ENCODE measurements around the gene GALNT9.

DNA sequence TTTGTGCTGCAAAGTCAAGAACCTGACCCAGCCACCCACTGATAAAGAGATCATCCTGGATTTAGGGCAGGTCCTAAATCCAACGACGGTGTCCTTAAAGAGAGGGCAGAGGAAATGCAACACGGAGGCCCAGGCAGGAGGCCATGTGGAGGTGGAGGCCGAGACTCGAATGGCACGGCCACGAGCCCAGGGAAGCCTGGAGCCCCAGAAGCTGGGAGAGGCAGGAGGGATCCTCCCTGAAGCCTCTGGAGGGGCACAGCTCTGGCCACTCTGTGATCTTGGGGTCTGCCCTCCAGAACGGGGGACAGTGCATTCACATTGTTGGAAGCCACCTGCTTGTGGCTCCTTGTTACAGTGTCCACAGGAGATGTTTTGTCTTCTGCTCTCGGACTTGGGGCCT, 63.0 kb downstream of the GALNT9 start:
- TF ChIP-seq SIN3A (IDR thresholded peaks at IDR 0.05; ENCODE audit: low read depth) (no peak), POLR2A (IDR thresholded peaks at IDR 0.05; ENCODE audit: borderline replicate concordance, extremely low read depth, insufficient read depth, insufficient read length) (no peak), ZNF274 (IDR thresholded peaks at IDR 0.05; ENCODE audit: low read depth, low read length) (no peak), EZH2 (IDR thresholded peaks at IDR 0.05) (no peak), POLR2AphosphoS5 (IDR thresholded peaks at IDR 0.05; ENCODE audit: low read depth, low read length) (no peak)
- TF ChIP-seq, protein P1, sequence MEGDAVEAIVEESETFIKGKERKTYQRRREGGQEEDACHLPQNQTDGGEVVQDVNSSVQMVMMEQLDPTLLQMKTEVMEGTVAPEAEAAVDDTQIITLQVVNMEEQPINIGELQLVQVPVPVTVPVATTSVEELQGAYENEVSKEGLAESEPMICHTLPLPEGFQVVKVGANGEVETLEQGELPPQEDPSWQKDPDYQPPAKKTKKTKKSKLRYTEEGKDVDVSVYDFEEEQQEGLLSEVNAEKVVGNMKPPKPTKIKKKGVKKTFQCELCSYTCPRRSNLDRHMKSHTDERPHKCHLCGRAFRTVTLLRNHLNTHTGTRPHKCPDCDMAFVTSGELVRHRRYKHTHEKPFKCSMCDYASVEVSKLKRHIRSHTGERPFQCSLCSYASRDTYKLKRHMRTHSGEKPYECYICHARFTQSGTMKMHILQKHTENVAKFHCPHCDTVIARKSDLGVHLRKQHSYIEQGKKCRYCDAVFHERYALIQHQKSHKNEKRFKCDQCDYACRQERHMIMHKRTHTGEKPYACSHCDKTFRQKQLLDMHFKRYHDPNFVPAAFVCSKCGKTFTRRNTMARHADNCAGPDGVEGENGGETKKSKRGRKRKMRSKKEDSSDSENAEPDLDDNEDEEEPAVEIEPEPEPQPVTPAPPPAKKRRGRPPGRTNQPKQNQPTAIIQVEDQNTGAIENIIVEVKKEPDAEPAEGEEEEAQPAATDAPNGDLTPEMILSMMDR (IDR thresholded peaks at IDR 0.05 in 2 of 3, conservative IDR thresholded peaks at IDR 0.05 in 1 of 3; ENCODE audit: borderline replicate concordance in 1 of 3, insufficient read depth in 1 of 3, low read depth in 2 of 3, low read length in 2 of 3): no peak
- TF ChIP-seq, protein P2, sequence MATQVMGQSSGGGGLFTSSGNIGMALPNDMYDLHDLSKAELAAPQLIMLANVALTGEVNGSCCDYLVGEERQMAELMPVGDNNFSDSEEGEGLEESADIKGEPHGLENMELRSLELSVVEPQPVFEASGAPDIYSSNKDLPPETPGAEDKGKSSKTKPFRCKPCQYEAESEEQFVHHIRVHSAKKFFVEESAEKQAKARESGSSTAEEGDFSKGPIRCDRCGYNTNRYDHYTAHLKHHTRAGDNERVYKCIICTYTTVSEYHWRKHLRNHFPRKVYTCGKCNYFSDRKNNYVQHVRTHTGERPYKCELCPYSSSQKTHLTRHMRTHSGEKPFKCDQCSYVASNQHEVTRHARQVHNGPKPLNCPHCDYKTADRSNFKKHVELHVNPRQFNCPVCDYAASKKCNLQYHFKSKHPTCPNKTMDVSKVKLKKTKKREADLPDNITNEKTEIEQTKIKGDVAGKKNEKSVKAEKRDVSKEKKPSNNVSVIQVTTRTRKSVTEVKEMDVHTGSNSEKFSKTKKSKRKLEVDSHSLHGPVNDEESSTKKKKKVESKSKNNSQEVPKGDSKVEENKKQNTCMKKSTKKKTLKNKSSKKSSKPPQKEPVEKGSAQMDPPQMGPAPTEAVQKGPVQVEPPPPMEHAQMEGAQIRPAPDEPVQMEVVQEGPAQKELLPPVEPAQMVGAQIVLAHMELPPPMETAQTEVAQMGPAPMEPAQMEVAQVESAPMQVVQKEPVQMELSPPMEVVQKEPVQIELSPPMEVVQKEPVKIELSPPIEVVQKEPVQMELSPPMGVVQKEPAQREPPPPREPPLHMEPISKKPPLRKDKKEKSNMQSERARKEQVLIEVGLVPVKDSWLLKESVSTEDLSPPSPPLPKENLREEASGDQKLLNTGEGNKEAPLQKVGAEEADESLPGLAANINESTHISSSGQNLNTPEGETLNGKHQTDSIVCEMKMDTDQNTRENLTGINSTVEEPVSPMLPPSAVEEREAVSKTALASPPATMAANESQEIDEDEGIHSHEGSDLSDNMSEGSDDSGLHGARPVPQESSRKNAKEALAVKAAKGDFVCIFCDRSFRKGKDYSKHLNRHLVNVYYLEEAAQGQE (IDR thresholded peaks at IDR 0.05; ENCODE audit: low read depth): no peak
- TF ChIP-seq, protein P3, sequence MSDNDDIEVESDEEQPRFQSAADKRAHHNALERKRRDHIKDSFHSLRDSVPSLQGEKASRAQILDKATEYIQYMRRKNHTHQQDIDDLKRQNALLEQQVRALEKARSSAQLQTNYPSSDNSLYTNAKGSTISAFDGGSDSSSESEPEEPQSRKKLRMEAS (IDR thresholded peaks at IDR 0.05): no peak

All from HCT116 (cell line).